Measurements from ENCODE around the gene ZFTA.
"Not testable (repeated sequence)": the region's sequence is repeated elsewhere in the genome, so short reads cannot be mapped to it uniquely, and the experiment has no call there.

Gene ZFTA

DNA sequence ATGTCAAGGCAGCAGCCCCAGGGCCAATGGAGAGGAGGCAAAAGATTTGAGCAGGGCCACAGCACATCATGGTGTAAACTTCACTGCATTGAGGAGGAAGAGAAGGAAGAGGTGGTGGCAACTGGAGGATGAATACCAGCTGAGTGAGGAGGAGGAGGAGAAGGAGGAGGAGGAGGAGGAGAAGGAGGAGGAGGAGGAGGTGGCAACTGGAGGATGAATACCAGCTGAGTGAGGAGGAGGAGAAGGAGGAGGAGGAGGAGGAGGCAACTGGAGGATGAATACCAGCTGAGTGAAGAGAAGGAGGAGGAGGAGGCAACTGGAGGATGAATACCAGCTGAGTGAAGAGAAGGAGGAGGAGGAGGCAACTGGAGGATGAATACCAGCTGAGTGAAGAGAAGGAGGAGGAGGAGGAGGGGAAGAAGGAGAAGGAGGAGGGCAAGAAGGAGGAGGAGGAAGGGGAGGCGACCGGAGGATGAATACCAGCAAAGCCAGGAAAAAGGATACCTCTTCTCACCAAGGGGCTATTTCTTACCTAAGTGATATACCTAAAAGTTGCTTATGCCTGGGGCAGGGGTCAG is 3.3 kb upstream of the ZFTA start:
- DNase-seq (ENCODE audit: low read depth); H3K9me3 ChIP-seq (ENCODE audit: control insufficient read depth, low read length); H3K4me3 ChIP-seq (ENCODE audit: low read length); H3K9ac ChIP-seq (ENCODE audit: low read length); H3K36me3 ChIP-seq (ENCODE audit: control insufficient read depth, insufficient read depth, low read length, severe bottlenecking); H3K27me3 ChIP-seq (replicated peaks; ENCODE audit: control insufficient read depth, insufficient read depth, low read length): not testable (repeated sequence)
- peaks cover 21% of the 10 kb centered on the region for H3K4me1 ChIP-seq (ENCODE audit: control insufficient read depth, insufficient read depth, low read length)

GRCh38 chr11:63770763-63771162 is 2.2 kb upstream of the ZFTA start:
- Histone ChIP-seq H3K4me1 (ENCODE audit: control insufficient read depth, insufficient read depth, low read length) (peaks cover 32% of the 10 kb centered on the region), H3K27me3 (replicated peaks; ENCODE audit: control insufficient read depth, insufficient read depth, low read length) (no peaks in the 10 kb centered on the region), H3K4me3 (ENCODE audit: low read length) (no peak overlapping the region), H3K9me3 (ENCODE audit: control insufficient read depth, low read length) (no peaks in the 10 kb centered on the region), H3K9ac (ENCODE audit: low read length) (no peak overlapping the region), H3K36me3 (ENCODE audit: control insufficient read depth, insufficient read depth, low read length, severe bottlenecking) (no peaks in the 10 kb centered on the region)
- DNase-seq (ENCODE audit: low read depth) = peak; percentile 45

DNA sequence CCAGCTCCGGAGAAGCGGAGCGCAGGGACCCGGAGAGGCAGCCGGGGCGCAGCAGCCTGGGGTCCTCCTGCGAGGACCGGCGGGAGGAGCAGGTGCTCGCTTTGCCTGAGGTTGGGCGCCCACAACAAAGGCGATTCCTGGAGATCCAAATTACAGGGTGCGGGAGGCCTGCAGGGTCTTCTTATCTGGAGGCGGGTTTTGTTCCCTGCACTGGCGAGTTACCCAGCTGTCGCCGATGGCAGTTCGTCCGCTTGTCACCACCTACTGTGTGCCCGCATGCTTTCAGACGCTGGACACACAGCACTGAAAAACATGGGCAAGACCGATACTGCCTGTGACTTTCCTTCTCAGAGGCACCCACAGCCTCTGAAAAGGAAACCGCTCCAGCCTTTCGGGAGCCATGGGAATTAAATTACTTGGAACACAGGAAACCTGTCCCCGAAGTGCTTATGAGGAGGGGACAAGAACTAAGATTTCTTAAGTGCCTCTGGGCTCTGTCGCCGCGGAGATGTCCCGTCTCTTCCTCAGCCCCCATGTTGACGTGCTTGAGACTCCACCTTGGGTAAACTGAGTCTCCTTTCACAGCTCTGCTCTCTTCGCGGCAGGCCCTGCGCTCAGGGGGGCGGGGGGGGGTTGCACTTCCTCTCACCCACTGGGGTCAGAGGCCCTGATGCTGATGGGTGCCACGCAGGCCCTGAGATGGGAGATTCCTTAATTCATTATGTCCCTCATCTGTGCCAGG is 1.3 kb upstream of the ZFTA start:
- Histone ChIP-seq H3K4me3 (ENCODE audit: low read length) (peak overlapping the region; percentile 80), H3K4me1 (ENCODE audit: control insufficient read depth, insufficient read depth, low read length) (peaks cover 40% of the 10 kb centered on the region), H3K9ac (ENCODE audit: low read length) (peak overlapping the region; percentile 84), H3K9me3 (ENCODE audit: control insufficient read depth, low read length) (no peaks in the 10 kb centered on the region), H3K27me3 (replicated peaks; ENCODE audit: control insufficient read depth, insufficient read depth, low read length) (no peaks in the 10 kb centered on the region), H3K36me3 (ENCODE audit: control insufficient read depth, insufficient read depth, low read length, severe bottlenecking) (no peaks in the 10 kb centered on the region)
- DNase-seq (ENCODE audit: low read depth) = peak; percentile 28

DNA sequence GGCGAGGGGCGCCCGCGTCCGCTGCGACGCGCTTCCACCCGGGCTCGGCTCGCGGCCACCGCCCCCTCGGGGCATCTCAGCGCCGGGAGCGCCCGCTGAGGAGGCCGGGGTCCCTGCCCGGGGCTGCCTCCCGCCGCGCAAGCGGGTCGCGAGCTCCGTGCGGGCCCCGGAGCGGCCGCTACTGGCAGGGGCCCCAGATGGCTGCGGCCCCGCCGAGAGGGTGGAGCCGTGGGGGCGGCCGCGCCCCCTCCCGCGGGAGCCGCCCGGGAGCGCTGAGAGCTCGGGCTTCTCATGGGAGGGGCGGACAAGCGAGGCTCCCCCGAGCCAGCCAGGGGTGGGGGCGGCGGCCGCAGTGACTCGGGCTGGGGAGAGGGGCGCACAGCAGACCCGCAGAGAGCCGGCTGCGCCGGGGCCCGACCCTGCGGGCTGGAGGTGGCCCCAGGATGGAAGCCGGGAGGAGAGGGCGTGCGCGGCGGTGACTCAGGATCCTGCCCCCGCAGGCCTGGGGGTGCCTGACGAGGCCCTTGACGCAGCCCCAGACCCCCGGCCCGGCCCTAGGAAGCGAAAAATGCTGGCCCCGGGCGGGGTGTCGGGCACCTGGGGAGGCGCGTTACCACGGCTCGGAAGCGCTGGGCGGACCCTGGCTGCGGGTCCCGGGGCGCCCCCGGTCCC is 603 bp upstream of the ZFTA start:
- peaks cover 45% of the 10 kb centered on the region for H3K4me1 ChIP-seq (ENCODE audit: control insufficient read depth, insufficient read depth, low read length)
- H3K27me3 ChIP-seq (replicated peaks; ENCODE audit: control insufficient read depth, insufficient read depth, low read length) = no peaks in the 10 kb centered on the region
- peak overlapping the region; percentile 80 for H3K4me3 ChIP-seq (ENCODE audit: low read length)
- DNase-seq (ENCODE audit: low read depth) = peak; percentile 75
- H3K9me3 ChIP-seq (ENCODE audit: control insufficient read depth, low read length) = no peaks in the 10 kb centered on the region
- peak overlapping the region; percentile 84 for H3K9ac ChIP-seq (ENCODE audit: low read length)
- no peaks in the 10 kb centered on the region for H3K36me3 ChIP-seq (ENCODE audit: control insufficient read depth, insufficient read depth, low read length, severe bottlenecking)

GRCh38 chr11:63767565-63768236 is 874 bp downstream of the ZFTA start:
- Histone ChIP-seq H3K9me3 (ENCODE audit: control insufficient read depth, low read length) (no peaks in the 10 kb centered on the region), H3K4me1 (ENCODE audit: control insufficient read depth, insufficient read depth, low read length) (peaks cover 52% of the 10 kb centered on the region), H3K9ac (ENCODE audit: low read length) (peak overlapping the region; percentile 94), H3K4me3 (ENCODE audit: low read length) (peak overlapping the region; percentile 96), H3K36me3 (ENCODE audit: control insufficient read depth, insufficient read depth, low read length, severe bottlenecking) (no peaks in the 10 kb centered on the region), H3K27me3 (replicated peaks; ENCODE audit: control insufficient read depth, insufficient read depth, low read length) (no peaks in the 10 kb centered on the region)
- DNase-seq (ENCODE audit: low read depth) = peak; percentile 90

DNA sequence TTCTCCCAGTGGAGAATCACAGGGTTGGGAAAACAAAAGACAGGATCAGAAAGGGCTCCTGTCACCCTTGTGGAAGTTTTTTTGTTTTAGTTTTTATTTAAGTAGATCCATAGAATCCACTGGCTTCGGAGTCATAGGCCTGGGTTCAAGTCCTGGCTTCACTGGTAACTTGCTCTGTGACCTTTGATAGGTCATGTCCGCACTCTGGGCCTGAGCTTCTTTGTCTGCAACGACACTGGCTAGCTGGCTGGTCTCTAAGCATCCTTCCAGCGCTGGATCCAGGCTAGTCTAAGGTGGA is 1.4 kb downstream of the ZFTA start:
- Histone ChIP-seq H3K4me3 (ENCODE audit: low read length) (peak overlapping the region; percentile 96), H3K9ac (ENCODE audit: low read length) (peak overlapping the region; percentile 94), H3K36me3 (ENCODE audit: control insufficient read depth, insufficient read depth, low read length, severe bottlenecking) (no peaks in the 10 kb centered on the region), H3K27me3 (replicated peaks; ENCODE audit: control insufficient read depth, insufficient read depth, low read length) (no peaks in the 10 kb centered on the region), H3K4me1 (ENCODE audit: control insufficient read depth, insufficient read depth, low read length) (peaks cover 54% of the 10 kb centered on the region), H3K9me3 (ENCODE audit: control insufficient read depth, low read length) (no peaks in the 10 kb centered on the region)
- DNase-seq (ENCODE audit: low read depth) = no peak

GRCh38 chr11:63766531-63767235 is 1.9 kb downstream of the ZFTA start:
- Histone ChIP-seq H3K27me3 (replicated peaks; ENCODE audit: control insufficient read depth, insufficient read depth, low read length) (no peaks in the 10 kb centered on the region), H3K9ac (ENCODE audit: low read length) (peak overlapping the region; percentile 94), H3K4me3 (ENCODE audit: low read length) (peak overlapping the region; percentile 96), H3K36me3 (ENCODE audit: control insufficient read depth, insufficient read depth, low read length, severe bottlenecking) (no peaks in the 10 kb centered on the region), H3K9me3 (ENCODE audit: control insufficient read depth, low read length) (no peaks in the 10 kb centered on the region), H3K4me1 (ENCODE audit: control insufficient read depth, insufficient read depth, low read length) (peaks cover 60% of the 10 kb centered on the region)
- no peak for DNase-seq (ENCODE audit: low read depth)

DNA sequence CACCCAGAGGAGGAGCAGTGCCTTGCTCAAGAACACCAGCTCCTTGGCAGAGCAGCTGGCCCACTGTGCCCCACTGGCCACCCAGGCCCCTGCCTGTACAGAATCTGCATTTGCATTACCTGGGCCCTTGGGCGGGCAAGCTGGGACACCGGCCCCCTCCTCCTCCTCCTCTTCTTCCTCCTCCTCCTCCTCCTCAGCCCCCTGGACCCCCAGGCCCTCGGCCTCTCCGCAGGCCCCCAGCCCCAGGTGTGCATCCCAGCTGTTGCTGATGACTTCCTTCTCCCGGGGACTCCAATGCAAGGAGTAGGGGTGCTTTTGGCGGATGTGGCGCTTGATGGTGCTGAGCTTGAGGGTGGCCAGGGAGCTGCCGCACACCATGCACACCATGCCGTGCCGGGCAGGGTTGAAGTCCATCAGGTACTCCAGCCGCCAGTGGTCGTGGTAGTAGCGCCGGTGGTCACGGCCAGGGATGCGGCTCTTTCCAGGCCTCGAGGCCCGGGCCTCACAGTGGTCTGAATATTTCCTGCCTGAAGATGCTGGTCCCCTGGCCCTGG is 2.8 kb downstream of the ZFTA start:
- Histone ChIP-seq H3K9ac (ENCODE audit: low read length) (peak overlapping the region; percentile 28), H3K27me3 (replicated peaks; ENCODE audit: control insufficient read depth, insufficient read depth, low read length) (no peaks in the 10 kb centered on the region), H3K9me3 (ENCODE audit: control insufficient read depth, low read length) (no peaks in the 10 kb centered on the region), H3K4me3 (ENCODE audit: low read length) (no peak overlapping the region), H3K4me1 (ENCODE audit: control insufficient read depth, insufficient read depth, low read length) (peaks cover 58% of the 10 kb centered on the region), H3K36me3 (ENCODE audit: control insufficient read depth, insufficient read depth, low read length, severe bottlenecking) (peaks cover 3% of the 10 kb centered on the region)
- no peak for DNase-seq (ENCODE audit: low read depth)

- H3K4me1 ChIP-seq (ENCODE audit: control insufficient read depth, insufficient read depth, low read length) = peaks cover 51% of the 10 kb centered on the region
- DNase-seq (ENCODE audit: low read depth) = no peak
- peak overlapping the region; percentile 28 for H3K9ac ChIP-seq (ENCODE audit: low read length)
- H3K27me3 ChIP-seq (replicated peaks; ENCODE audit: control insufficient read depth, insufficient read depth, low read length) = no peaks in the 10 kb centered on the region
- peaks cover 11% of the 10 kb centered on the region for H3K36me3 ChIP-seq (ENCODE audit: control insufficient read depth, insufficient read depth, low read length, severe bottlenecking)
- no peak overlapping the region for H3K4me3 ChIP-seq (ENCODE audit: low read length)
- H3K9me3 ChIP-seq (ENCODE audit: control insufficient read depth, low read length) = no peaks in the 10 kb centered on the region
Observed at GRCh38 chr11:63764679-63765647, 3.6 kb downstream of the ZFTA start.

- peaks cover 18% of the 10 kb centered on the region for H3K36me3 ChIP-seq (ENCODE audit: control insufficient read depth, insufficient read depth, low read length, severe bottlenecking)
- H3K27me3 ChIP-seq (replicated peaks; ENCODE audit: control insufficient read depth, insufficient read depth, low read length) = no peaks in the 10 kb centered on the region
- H3K9me3 ChIP-seq (ENCODE audit: control insufficient read depth, low read length) = no peaks in the 10 kb centered on the region
- no peak for DNase-seq (ENCODE audit: low read depth)
- H3K4me1 ChIP-seq (ENCODE audit: control insufficient read depth, insufficient read depth, low read length) = peaks cover 44% of the 10 kb centered on the region
- H3K4me3 ChIP-seq (ENCODE audit: low read length) = no peak overlapping the region
- no peak overlapping the region for H3K9ac ChIP-seq (ENCODE audit: low read length)
Observed at GRCh38 chr11:63764340-63764678, 4.3 kb downstream of the ZFTA start.

All from adipocyte (in vitro differentiated cells).